Adrenal gland (tissue), 5 donors: Measurements from ENCODE around the gene AGPAT3.

ENCODE experiments used
- POLR2A ChIP-seq, 2 donors: fragments of 450-650 bp; IDR thresholded peaks; one replicate each; pipeline ENCODE4 v1.6.1; 2017; ENCODE audit warnings: antibody characterized with exemption in 2 of 2, mild to moderate bottlenecking in 2 of 2, moderate library complexity in 1 of 2
- TF ChIP-seq, protein P1 (sequence below), 6 experiments: fragments of 450-650 bp in 4 of 6; fragments of 200-600 bp in 2 of 6; sonication (generic) in 1 of 6; IDR thresholded peaks; 1 replicate in 5 of 6; 2 replicates in 1 of 6; pipeline versions ENCODE4 v1.5.1 to v1.8.0; 2016 to 2021; ENCODE audit warnings: antibody characterized with exemption in 6 of 6, mild to moderate bottlenecking in 2 of 6, moderate library complexity in 1 of 6
- donor health status: DM: no; HTN: no; CAD: no.

DNA sequence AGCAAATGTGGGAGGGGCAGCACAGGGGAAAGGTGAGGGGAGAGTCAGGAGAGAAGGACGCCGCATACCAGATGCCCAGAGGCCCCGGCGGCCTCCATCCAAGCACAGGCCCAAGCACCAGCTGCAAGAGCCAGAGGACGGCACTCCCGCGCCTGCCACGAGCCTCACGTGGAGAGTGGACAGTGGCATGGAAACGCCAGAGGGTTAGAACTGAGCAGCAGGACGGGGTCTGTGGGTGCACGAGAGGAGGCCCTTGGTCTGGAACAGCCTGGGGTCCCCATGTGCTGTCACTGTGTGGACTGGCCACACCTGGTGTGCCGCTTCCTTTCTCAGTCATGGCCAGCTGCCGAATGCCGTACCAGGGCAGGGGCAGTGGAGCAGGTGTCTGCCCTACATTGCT, 68.7 kb downstream of the AGPAT3 start:
- TF ChIP-seq, protein P1, sequence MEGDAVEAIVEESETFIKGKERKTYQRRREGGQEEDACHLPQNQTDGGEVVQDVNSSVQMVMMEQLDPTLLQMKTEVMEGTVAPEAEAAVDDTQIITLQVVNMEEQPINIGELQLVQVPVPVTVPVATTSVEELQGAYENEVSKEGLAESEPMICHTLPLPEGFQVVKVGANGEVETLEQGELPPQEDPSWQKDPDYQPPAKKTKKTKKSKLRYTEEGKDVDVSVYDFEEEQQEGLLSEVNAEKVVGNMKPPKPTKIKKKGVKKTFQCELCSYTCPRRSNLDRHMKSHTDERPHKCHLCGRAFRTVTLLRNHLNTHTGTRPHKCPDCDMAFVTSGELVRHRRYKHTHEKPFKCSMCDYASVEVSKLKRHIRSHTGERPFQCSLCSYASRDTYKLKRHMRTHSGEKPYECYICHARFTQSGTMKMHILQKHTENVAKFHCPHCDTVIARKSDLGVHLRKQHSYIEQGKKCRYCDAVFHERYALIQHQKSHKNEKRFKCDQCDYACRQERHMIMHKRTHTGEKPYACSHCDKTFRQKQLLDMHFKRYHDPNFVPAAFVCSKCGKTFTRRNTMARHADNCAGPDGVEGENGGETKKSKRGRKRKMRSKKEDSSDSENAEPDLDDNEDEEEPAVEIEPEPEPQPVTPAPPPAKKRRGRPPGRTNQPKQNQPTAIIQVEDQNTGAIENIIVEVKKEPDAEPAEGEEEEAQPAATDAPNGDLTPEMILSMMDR (IDR thresholded peaks at IDR 0.05): no peak
- TF ChIP-seq POLR2A (IDR thresholded peaks at IDR 0.05): no peak
